Endothelial cell (in vitro differentiated cells): ENCODE measurements around the gene CYREN. TPM values are rescaled to one million over a fixed set of nuclear protein-coding genes. Genes with fewer than 3 reads are reported as not detected.
A peak's percentile ranks its signal among the peaks of the same experiment; 100 is the strongest.

ENCODE experiments used
- DNase-seq: peaks from one replicate; pipeline ENCODE4 v3.0.0; 2021; ENCODE audit warnings: low spot score
- H3K27ac Mint-ChIP-seq: one replicate; pipeline ENCODE4 v1.8.0; 2021; ENCODE audit warnings: mixed read lengths, inconsistent platforms; ENCODE audit not compliant: unreplicated experiment
- H3K27me3 Mint-ChIP-seq: one replicate; pipeline ENCODE4 v1.8.0; 2021; ENCODE audit warnings: mild to moderate bottlenecking, moderate library complexity, mixed read lengths, inconsistent platforms; ENCODE audit not compliant: unreplicated experiment
- H3K36me3 Mint-ChIP-seq: one replicate; pipeline ENCODE4 v1.8.0; 2021; ENCODE audit warnings: mild to moderate bottlenecking, low read depth, mixed read lengths, inconsistent platforms; ENCODE audit not compliant: unreplicated experiment
- H3K4me1 Mint-ChIP-seq: one replicate; pipeline ENCODE4 v1.8.0; 2021; ENCODE audit warnings: mild to moderate bottlenecking, mixed read lengths, inconsistent platforms; ENCODE audit not compliant: unreplicated experiment
- H3K4me3 Mint-ChIP-seq: one replicate; pipeline ENCODE4 v1.8.0; 2021; ENCODE audit warnings: mild to moderate bottlenecking, mixed read lengths, inconsistent platforms; ENCODE audit not compliant: unreplicated experiment
- H3K9me3 Mint-ChIP-seq: one replicate; pipeline ENCODE4 v1.8.0; 2021; ENCODE audit warnings: mixed read lengths, inconsistent platforms; ENCODE audit not compliant: unreplicated experiment
- CTCF ChIP-seq: fragments of 200-600 bp; sonication (generic); IDR thresholded peaks from one replicate; pipeline ENCODE4 v1.5.0; 2021; ENCODE audit warnings: antibody characterized with exemption; ENCODE audit not compliant: unreplicated experiment
- total RNA-seq: library from RNA; stranded (reverse); fragmentation: NEBNext Ultra II Directional; extraction: Animal tissue kit (Norgen Biotek cat#: 25700); gene quantifications from one replicate; pipeline ENCODE4 v1.2.1, GENCODE V29; 2021; ENCODE audit not compliant: unreplicated experiment

Gene CYREN
- total RNA-seq, 1 donor from 2014 or later, result 38.1 TPM

- H3K36me3 Mint-ChIP-seq, result peaks cover 60% of the 10 kb centered on the region
- no peak for DNase-seq
- peaks cover 40% of the 10 kb centered on the region for H3K4me1 Mint-ChIP-seq
- peaks cover 31% of the 10 kb centered on the region for H3K27me3 Mint-ChIP-seq
- H3K9me3 Mint-ChIP-seq, result peaks cover 6% of the 10 kb centered on the region
- peak overlapping the region; percentile 89 for H3K27ac Mint-ChIP-seq
- TF ChIP-seq CTCF, result no peak
- H3K4me3 Mint-ChIP-seq, result peak overlapping the region; percentile 31
Measured at GRCh38 chr7:135166338-135166990, 4.0 kb downstream of the CYREN start.

- Mint-ChIP-seq H3K27me3 (peaks cover 31% of the 10 kb centered on the region), H3K4me3 (no peak overlapping the region), H3K27ac (no peak overlapping the region), H3K9me3 (peaks cover 6% of the 10 kb centered on the region), H3K4me1 (peaks cover 45% of the 10 kb centered on the region), H3K36me3 (peaks cover 60% of the 10 kb centered on the region)
- TF ChIP-seq CTCF, result no peak
- DNase-seq, result no peak
Measured at GRCh38 chr7:135165862-135166261, 4.6 kb downstream of the CYREN start.

- Mint-ChIP-seq H3K4me3 (peak overlapping the region; percentile 79), H3K9me3 (peaks cover 6% of the 10 kb centered on the region), H3K36me3 (peaks cover 56% of the 10 kb centered on the region), H3K4me1 (peaks cover 52% of the 10 kb centered on the region), H3K27me3 (peaks cover 27% of the 10 kb centered on the region), H3K27ac (peak overlapping the region; percentile 52)
- DNase-seq, result no peak
- TF ChIP-seq CTCF, result no peak
Measured at GRCh38 chr7:135164357-135165061, 6.0 kb downstream of the CYREN start.

- H3K27ac Mint-ChIP-seq, result no peak overlapping the region
- H3K4me1 Mint-ChIP-seq, result peaks cover 36% of the 10 kb centered on the region
- peak overlapping the region; percentile 54 for H3K4me3 Mint-ChIP-seq
- no peak for DNase-seq
- peaks cover 17% of the 10 kb centered on the region for H3K27me3 Mint-ChIP-seq
- H3K9me3 Mint-ChIP-seq, result peaks cover 6% of the 10 kb centered on the region
- H3K36me3 Mint-ChIP-seq, result peaks cover 45% of the 10 kb centered on the region
- no peak for TF ChIP-seq CTCF
Measured at GRCh38 chr7:135162382-135163001, 8.0 kb downstream of the CYREN start.

GRCh38 chr7:135161669-135162068 is 8.8 kb downstream of the CYREN start:
- Mint-ChIP-seq H3K4me3 (no peak overlapping the region), H3K4me1 (peaks cover 32% of the 10 kb centered on the region), H3K9me3 (peaks cover 6% of the 10 kb centered on the region), H3K27ac (peak overlapping the region; percentile 86), H3K36me3 (peaks cover 44% of the 10 kb centered on the region), H3K27me3 (peaks cover 12% of the 10 kb centered on the region)
- DNase-seq, result no peak
- no peak for TF ChIP-seq CTCF
